GM12801 (cell line): ENCODE measurements around the gene PRPSAP1.

Experiments used
- CTCF ChIP-seq: IDR thresholded peaks from one replicate; pipeline ENCODE4 v1.5.1; 2011; ENCODE audit warnings: control low read depth; ENCODE audit not compliant: insufficient read length; ENCODE audit errors: extremely low read depth

The PRPSAP1 gene

DNA sequence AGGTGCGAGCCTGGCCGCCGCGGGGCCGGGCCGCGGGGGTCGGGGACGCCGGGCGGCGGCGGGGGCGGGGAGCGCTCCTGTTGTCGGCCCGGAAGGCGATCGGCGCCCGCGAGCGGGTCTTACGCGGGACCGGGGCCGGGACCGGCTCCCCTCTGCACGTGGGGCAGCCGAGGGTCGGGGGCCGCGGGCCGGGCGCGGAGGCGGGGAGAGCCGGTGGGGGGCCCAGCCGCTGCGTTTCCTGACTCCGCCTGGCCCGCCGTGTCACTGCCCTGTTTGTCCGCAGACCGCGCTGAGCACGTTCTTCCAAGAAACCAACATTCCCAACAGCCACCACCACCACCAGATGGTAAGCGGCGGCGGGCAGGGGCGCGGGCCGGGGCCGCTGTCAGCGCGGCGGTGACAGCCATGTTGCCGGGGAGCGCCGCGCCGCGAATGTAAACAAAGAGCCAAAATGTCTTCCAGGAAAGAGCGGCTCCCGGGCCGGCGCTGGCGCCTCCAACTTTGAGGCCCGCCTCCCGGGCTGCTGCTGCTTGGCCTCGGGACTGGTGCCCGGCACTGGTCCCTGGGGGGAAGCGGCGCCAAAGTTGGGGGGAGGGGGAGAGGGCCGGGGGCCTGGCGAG is 88.0 kb downstream of the PRPSAP1 start:
- TF ChIP-seq CTCF = no peak

GRCh38 chr17:76264755-76265623 is 88.7 kb downstream of the PRPSAP1 start, which contains the start of gene UBALD2:
Gene UBALD2 (plus strand): TSS chr17:76265348. CDS start chr17:76265506, 158 bp downstream.
- TF ChIP-seq CTCF = no peak

DNA sequence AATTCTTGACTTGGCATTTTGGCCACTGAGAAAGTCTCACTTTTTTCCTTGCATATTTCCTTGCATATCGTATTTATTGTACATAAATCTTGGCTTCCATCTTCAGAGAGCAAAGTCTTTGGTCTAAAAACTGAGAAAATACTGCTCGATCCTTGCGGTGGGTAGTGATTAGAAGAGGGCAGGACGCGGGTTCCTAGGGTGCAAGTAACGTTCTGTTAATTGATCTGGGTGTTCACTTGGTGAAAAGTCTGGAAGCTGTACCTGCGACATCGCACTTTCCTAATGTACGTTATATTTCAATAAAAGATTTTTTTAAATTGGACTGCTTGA is 89.3 kb downstream of the PRPSAP1 start:
- TF ChIP-seq CTCF = no peak

DNA sequence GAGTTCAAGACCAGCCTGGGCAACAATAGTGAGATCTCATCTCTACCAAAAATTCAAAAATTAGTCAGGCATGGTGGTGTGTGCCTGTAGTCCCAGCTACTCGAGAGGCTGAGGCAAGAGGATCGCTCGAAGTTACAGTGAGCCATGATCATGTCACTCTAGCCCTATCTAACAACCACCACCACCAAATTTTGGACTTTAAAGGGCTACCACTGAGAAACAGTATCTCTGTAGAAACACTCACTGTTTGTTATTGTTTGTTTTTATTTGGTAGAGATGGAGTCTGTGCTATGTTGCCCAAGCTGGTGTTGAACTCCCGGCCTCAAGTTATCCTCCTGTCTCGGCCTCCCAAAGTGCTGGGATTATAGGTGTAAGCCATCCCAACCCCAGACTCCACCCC is 89.8 kb downstream of the PRPSAP1 start:
- no peak for TF ChIP-seq CTCF

GRCh38 chr17:76262732-76263344 is 90.9 kb downstream of the PRPSAP1 start:
- no peak for TF ChIP-seq CTCF

GRCh38 chr17:76261421-76262215 is 92.1 kb downstream of the PRPSAP1 start:
- TF ChIP-seq CTCF = no peak

DNA sequence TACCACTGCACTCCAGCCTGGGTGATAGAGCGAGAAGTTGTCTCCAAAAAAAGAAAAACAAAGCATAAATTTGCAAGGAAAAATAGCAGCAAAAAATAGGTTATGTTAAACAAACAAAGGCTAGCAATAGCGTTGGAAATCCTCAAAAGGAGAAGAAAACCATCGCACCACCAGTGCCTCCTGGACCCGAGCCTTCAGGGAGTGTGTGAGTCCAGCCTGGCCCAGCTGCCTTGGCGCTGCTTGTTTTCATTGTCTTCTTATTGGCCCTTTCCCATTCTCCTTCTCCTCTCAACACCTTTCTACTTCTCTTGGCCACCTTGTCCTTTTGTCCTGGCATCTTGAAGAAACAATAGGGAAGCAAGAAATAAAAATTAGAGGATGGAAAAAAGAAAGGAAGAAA is 93.0 kb downstream of the PRPSAP1 start:
- no peak for TF ChIP-seq CTCF
